ENCODE data around the gene COL4A3.
A peak's percentile ranks its signal among the peaks of the same experiment; 100 is the strongest.

COL4A3 gene

GRCh38 chr2:227141301-227141700 lies 23.1 kb upstream of the COL4A3 start:
- TF ChIP-seq POLR2A (IDR thresholded peaks at IDR 0.05; ENCODE audit: low read depth, low read length) (no peak), POLR2AphosphoS5 (IDR thresholded peaks at IDR 0.05; ENCODE audit: low read depth, low read length) (no peak), TAF1 (IDR thresholded peaks at IDR 0.05; ENCODE audit: borderline replicate concordance, low read depth, low read length) (no peak)
- FAIRE-seq = no peak
- DNase-seq (ENCODE audit: insufficient read length) = no peak

GRCh38 chr2:227143895-227144294 lies 20.5 kb upstream of the COL4A3 start:
- no peak for FAIRE-seq
- TF ChIP-seq POLR2AphosphoS5 (IDR thresholded peaks at IDR 0.05; ENCODE audit: low read depth, low read length) (no peak), TAF1 (IDR thresholded peaks at IDR 0.05; ENCODE audit: borderline replicate concordance, low read depth, low read length) (no peak), POLR2A (IDR thresholded peaks at IDR 0.05; ENCODE audit: low read depth, low read length) (no peak)

GRCh38 chr2:227146456-227146855 lies 18.0 kb upstream of the COL4A3 start:
- TF ChIP-seq TAF1 (IDR thresholded peaks at IDR 0.05; ENCODE audit: borderline replicate concordance, low read depth, low read length) = no peak
- TF ChIP-seq POLR2AphosphoS5 (IDR thresholded peaks at IDR 0.05; ENCODE audit: low read depth, low read length) = no peak
- no peak for TF ChIP-seq POLR2A (IDR thresholded peaks at IDR 0.05; ENCODE audit: low read depth, low read length)
- FAIRE-seq = no peak
- no peak for DNase-seq (ENCODE audit: insufficient read length)

More at GRCh38 chr2:227143895-227144294, 20.5 kb upstream of the COL4A3 start:
- no peak for DNase-seq (ENCODE audit: insufficient read length)

GRCh38 chr2:227147023-227147422 lies 17.4 kb upstream of the COL4A3 start:
- DNase-seq (ENCODE audit: insufficient read length) (no peak), FAIRE-seq (no peak)
- TF ChIP-seq TAF1 (IDR thresholded peaks at IDR 0.05; ENCODE audit: borderline replicate concordance, low read depth, low read length) (no peak), POLR2A (IDR thresholded peaks at IDR 0.05; ENCODE audit: low read depth, low read length) (no peak), POLR2AphosphoS5 (IDR thresholded peaks at IDR 0.05; ENCODE audit: low read depth, low read length) (no peak)

- peak; percentile 44 for FAIRE-seq
- no peak for DNase-seq (ENCODE audit: insufficient read length)
- no peak for TF ChIP-seq TAF1 (IDR thresholded peaks at IDR 0.05; ENCODE audit: borderline replicate concordance, low read depth, low read length)
- no peak for TF ChIP-seq POLR2A (IDR thresholded peaks at IDR 0.05; ENCODE audit: low read depth, low read length)
- no peak for TF ChIP-seq POLR2AphosphoS5 (IDR thresholded peaks at IDR 0.05; ENCODE audit: low read depth, low read length)
These were observed 16.3 kb upstream of the COL4A3 start for GRCh38 chr2:227148106-227148505.

GRCh38 chr2:227150222-227150936 lies 14.0 kb upstream of the COL4A3 start:
- TF ChIP-seq TAF1 (IDR thresholded peaks at IDR 0.05; ENCODE audit: borderline replicate concordance, low read depth, low read length) (no peak), POLR2A (IDR thresholded peaks at IDR 0.05; ENCODE audit: low read depth, low read length) (no peak), POLR2AphosphoS5 (IDR thresholded peaks at IDR 0.05; ENCODE audit: low read depth, low read length) (no peak)
- DNase-seq (ENCODE audit: insufficient read length) (no peak), FAIRE-seq (no peak)

GRCh38 chr2:227152093-227152766 lies 12.2 kb upstream of the COL4A3 start:
- FAIRE-seq (peak; percentile 38), DNase-seq (ENCODE audit: insufficient read length) (no peak)
- no peak for TF ChIP-seq POLR2AphosphoS5 (IDR thresholded peaks at IDR 0.05; ENCODE audit: low read depth, low read length)
- TF ChIP-seq POLR2A (IDR thresholded peaks at IDR 0.05; ENCODE audit: low read depth, low read length) = no peak
- TF ChIP-seq TAF1 (IDR thresholded peaks at IDR 0.05; ENCODE audit: borderline replicate concordance, low read depth, low read length) = no peak

- FAIRE-seq (no peak), DNase-seq (ENCODE audit: insufficient read length) (no peak)
- TF ChIP-seq POLR2AphosphoS5 (IDR thresholded peaks at IDR 0.05; ENCODE audit: low read depth, low read length) = no peak
- no peak for TF ChIP-seq POLR2A (IDR thresholded peaks at IDR 0.05; ENCODE audit: low read depth, low read length)
- TF ChIP-seq TAF1 (IDR thresholded peaks at IDR 0.05; ENCODE audit: borderline replicate concordance, low read depth, low read length) = no peak
These were observed 11.1 kb upstream of the COL4A3 start for GRCh38 chr2:227153307-227153706.

GRCh38 chr2:227153758-227154486 lies 10.5 kb upstream of the COL4A3 start:
- DNase-seq (ENCODE audit: insufficient read length) = no peak
- TF ChIP-seq TAF1 (IDR thresholded peaks at IDR 0.05; ENCODE audit: borderline replicate concordance, low read depth, low read length) = no peak
- TF ChIP-seq POLR2AphosphoS5 (IDR thresholded peaks at IDR 0.05; ENCODE audit: low read depth, low read length) = no peak
- no peak for TF ChIP-seq POLR2A (IDR thresholded peaks at IDR 0.05; ENCODE audit: low read depth, low read length)
- no peak for FAIRE-seq

- DNase-seq (ENCODE audit: insufficient read length) = no peak
- no peak for FAIRE-seq
- no peak for TF ChIP-seq POLR2AphosphoS5 (IDR thresholded peaks at IDR 0.05; ENCODE audit: low read depth, low read length)
- TF ChIP-seq TAF1 (IDR thresholded peaks at IDR 0.05; ENCODE audit: borderline replicate concordance, low read depth, low read length) = no peak
- TF ChIP-seq POLR2A (IDR thresholded peaks at IDR 0.05; ENCODE audit: low read depth, low read length) = no peak
These were observed 9.2 kb upstream of the COL4A3 start for GRCh38 chr2:227154986-227155774.

- DNase-seq (ENCODE audit: insufficient read length) = no peak
- TF ChIP-seq TAF1 (IDR thresholded peaks at IDR 0.05; ENCODE audit: borderline replicate concordance, low read depth, low read length) (no peak), POLR2AphosphoS5 (IDR thresholded peaks at IDR 0.05; ENCODE audit: low read depth, low read length) (no peak), POLR2A (IDR thresholded peaks at IDR 0.05; ENCODE audit: low read depth, low read length) (no peak)
- FAIRE-seq = no peak
These were observed 4.3 kb upstream of the COL4A3 start for GRCh38 chr2:227160164-227160563.
